Fibroblast of lung (primary cell): ENCODE data around the gene BCDIN3D. TPM values are rescaled to one million over a fixed set of nuclear protein-coding genes. Genes with fewer than 3 reads are reported as not detected.
A peak's percentile ranks its signal among the peaks of the same experiment; 100 is the strongest.

Source experiments
- DNase-seq, 2 donors: peaks; one replicate each; pipeline versions ENCODE4 v3.0.0 to v3.0.0-alpha.2; 2010; ENCODE audit warnings: low read depth in 2 of 2
- H2AFZ ChIP-seq: 2 replicates; pipeline ENCODE4 v1.5.1; 2012; ENCODE audit warnings: low read length, control low read depth, inconsistent platforms
- H3K27ac ChIP-seq: 2 replicates; pipeline ENCODE4 v1.5.1; 2011; ENCODE audit warnings: low read length, control low read depth; ENCODE audit not compliant: insufficient read depth
- H3K27me3 ChIP-seq: 2 replicates; pipeline ENCODE4 v1.5.1; 2011; ENCODE audit warnings: mild to moderate bottlenecking, low read length; ENCODE audit not compliant: control insufficient read depth, insufficient read depth
- H3K36me3 ChIP-seq: 2 replicates; pipeline ENCODE4 v1.5.1; 2011; ENCODE audit warnings: low read length; ENCODE audit not compliant: control insufficient read depth, insufficient read depth
- H3K4me1 ChIP-seq: 2 replicates; pipeline ENCODE4 v1.5.1; 2011; ENCODE audit warnings: low read length; ENCODE audit not compliant: control insufficient read depth, insufficient read depth; ENCODE audit errors: extremely low read depth
- H3K4me2 ChIP-seq: 2 replicates; pipeline ENCODE4 v1.5.1; 2011; ENCODE audit warnings: low read length, control low read depth; ENCODE audit not compliant: insufficient read depth; ENCODE audit errors: extremely low read depth
- H3K4me3 ChIP-seq, 4 experiments: fragments of 200-600 bp in 1 of 4; sonication (generic) in 1 of 4; replicated peaks in 1 of 4; 2 replicates each; pipeline ENCODE4 v1.5.1; 2011 to 2016; ENCODE audit warnings: low read length in 4 of 4, low read depth in 3 of 4, mild to moderate bottlenecking in 3 of 4, control low read depth in 2 of 4, inconsistent platforms in 1 of 4, mixed read lengths in 1 of 4; ENCODE audit not compliant: insufficient read depth in 1 of 4; ENCODE audit errors: control extremely low read depth in 1 of 4
- H3K79me2 ChIP-seq: 2 replicates; pipeline ENCODE4 v1.5.1; 2012; ENCODE audit warnings: mild to moderate bottlenecking, low read length, inconsistent platforms; ENCODE audit not compliant: control insufficient read depth, insufficient read depth
- H3K9ac ChIP-seq: 2 replicates; pipeline ENCODE4 v1.5.1; 2011; ENCODE audit warnings: mild to moderate bottlenecking, low read length, control low read depth; ENCODE audit not compliant: insufficient read depth
- H3K9me3 ChIP-seq: 2 replicates; pipeline ENCODE4 v1.5.1; 2012; ENCODE audit warnings: low read depth, low read length; ENCODE audit not compliant: control insufficient read depth, insufficient read depth
- H4K20me1 ChIP-seq: 2 replicates; pipeline ENCODE4 v1.5.1; 2011; ENCODE audit warnings: low read length; ENCODE audit not compliant: control insufficient read depth, insufficient read depth; ENCODE audit errors: extremely low read depth
- CTCF ChIP-seq, 2 donors: IDR thresholded peaks in 1 of 2; conservative IDR thresholded peaks in 1 of 2; 1 replicate in 1 of 2; 2 replicates in 1 of 2; pipeline ENCODE4 v1.5.1; 2011 to 2012; ENCODE audit warnings: low read length in 2 of 2, control low read depth in 1 of 2, inconsistent platforms in 1 of 2, low read depth in 1 of 2, mild to moderate bottlenecking in 1 of 2
- EZH2 ChIP-seq: IDR thresholded peaks from 2 replicates; pipeline ENCODE4 v1.5.1; 2012; ENCODE audit warnings: low read length, control low read depth, mild to moderate bottlenecking; ENCODE audit errors: missing control alignments
- polyA plus RNA-seq, 2 donors: library from polyadenylated mRNA; depleted of rRNA in 1 of 2; stranded (reverse) in 1 of 2; unstranded in 1 of 2; fragments of >200 nt; gene quantifications; 2 replicates each; pipeline ENCODE4 v1.2.1, GENCODE V29; 2011 to 2012; ENCODE audit warnings: missing spikeins in 1 of 2
- total RNA-seq: library from RNA; depleted of rRNA; stranded (reverse); fragments of >200 nt; gene quantifications from 2 replicates; pipeline ENCODE4 v1.2.1, GENCODE V29; 2014

The BCDIN3D gene
- total and polyA plus RNA-seq, 2 donors (not counting 1 experiment from before 2014, with no cell fraction given) = 3.2 to 4.5 TPM

GRCh38 chr12:49823951-49824350 lies 19.0 kb downstream of the BCDIN3D start:
- Histone ChIP-seq H3K4me3 (no peak overlapping the region), H4K20me1 (no peaks in the 10 kb centered on the region), H3K4me2 (no peak overlapping the region), H3K9ac (no peak overlapping the region), H3K4me1 (peaks cover 30% of the 10 kb centered on the region), H3K36me3 (peaks cover 2% of the 10 kb centered on the region), H2AFZ (no peak overlapping the region), H3K9me3 (no peaks in the 10 kb centered on the region), H3K27me3 (no peaks in the 10 kb centered on the region), H3K79me2 (peaks cover 55% of the 10 kb centered on the region), H3K27ac (peak overlapping the region; percentile 79)
- DNase-seq = no peak
- no peak for TF ChIP-seq CTCF (conservative IDR thresholded peaks at IDR 0.05 in 1 of 2, IDR thresholded peaks at IDR 0.05 in 1 of 2; ENCODE audit: low read depth in 1 of 2, low read length in 2 of 2)
- TF ChIP-seq EZH2 = no peak

GRCh38 chr12:49823350-49823749 lies 19.6 kb downstream of the BCDIN3D start:
- no peak overlapping the region for H3K27ac ChIP-seq
- peaks cover 55% of the 10 kb centered on the region for H3K79me2 ChIP-seq
- no peak overlapping the region for H3K9ac ChIP-seq
- H3K4me3 ChIP-seq = no peak overlapping the region
- TF ChIP-seq EZH2 (no peak), CTCF (conservative IDR thresholded peaks at IDR 0.05 in 1 of 2, IDR thresholded peaks at IDR 0.05 in 1 of 2; ENCODE audit: low read depth in 1 of 2, low read length in 2 of 2) (no peak)
- peaks cover 2% of the 10 kb centered on the region for H3K36me3 ChIP-seq
- DNase-seq = no peak
- no peaks in the 10 kb centered on the region for H3K9me3 ChIP-seq
- H3K27me3 ChIP-seq = no peaks in the 10 kb centered on the region
- H2AFZ ChIP-seq = no peak overlapping the region
- peaks cover 28% of the 10 kb centered on the region for H3K4me1 ChIP-seq
- H4K20me1 ChIP-seq = no peaks in the 10 kb centered on the region
- H3K4me2 ChIP-seq = no peak overlapping the region

GRCh38 chr12:49821373-49822287 lies 21.3 kb downstream of the BCDIN3D start:
- H3K79me2 ChIP-seq = peaks cover 47% of the 10 kb centered on the region
- peaks cover 2% of the 10 kb centered on the region for H3K36me3 ChIP-seq
- no peak overlapping the region for H3K4me3 ChIP-seq

More at GRCh38 chr12:49821373-49822287, 21.3 kb downstream of the BCDIN3D start:
- peaks cover 24% of the 10 kb centered on the region for H3K4me1 ChIP-seq
- H3K9ac ChIP-seq = no peak overlapping the region
- no peak for DNase-seq
- no peak overlapping the region for H3K4me2 ChIP-seq
- H3K9me3 ChIP-seq = no peaks in the 10 kb centered on the region
- no peak for TF ChIP-seq CTCF (conservative IDR thresholded peaks at IDR 0.05 in 1 of 2, IDR thresholded peaks at IDR 0.05 in 1 of 2; ENCODE audit: low read depth in 1 of 2, low read length in 2 of 2)
- no peak for TF ChIP-seq EZH2
- no peaks in the 10 kb centered on the region for H3K27me3 ChIP-seq
- no peaks in the 10 kb centered on the region for H4K20me1 ChIP-seq
- no peak overlapping the region for H2AFZ ChIP-seq
- no peak overlapping the region for H3K27ac ChIP-seq
